SK-N-SH treated with all-trans-retinoic acid at 6 μM for 48 hours (cell line): ENCODE results near the gene PSMF1.

Experiments
- ATAC-seq: fragments of 200-7000 bp; cut with Tn5 transposase; 3 replicates; pipeline ENCODE4 v1.9.1; 2020; ENCODE audit warnings: mild to moderate bottlenecking, moderate library complexity
- ARNTL ChIP-seq: fragments of 450-650 bp; formaldehyde crosslinking; IDR thresholded peaks from 2 replicates; pipeline ENCODE4 v1.5.0; 2020; ENCODE audit warnings: low read depth, mild to moderate bottlenecking, moderate library complexity, borderline replicate concordance
- BACH2 ChIP-seq: fragments of 250-450 bp; sonication (Bioruptor Pico); IDR thresholded peaks from 2 replicates; pipeline ENCODE4 v1.9.0; 2021; ENCODE audit warnings: mild to moderate bottlenecking, borderline replicate concordance
- CREB5 ChIP-seq: fragments of 250-450 bp; sonication (Bioruptor Pico); IDR thresholded peaks from 2 replicates; pipeline ENCODE4 v1.5.1; 2020; ENCODE audit warnings: low read depth, mild to moderate bottlenecking, moderate library complexity
- ESRRG ChIP-seq: fragments of 250-450 bp; sonication (Bioruptor Pico); IDR thresholded peaks from 2 replicates; pipeline ENCODE4 v1.6.1; 2021; ENCODE audit warnings: mild to moderate bottlenecking
- ISL1 ChIP-seq: fragments of 250-450 bp; sonication (Bioruptor Pico); IDR thresholded peaks from 2 replicates; pipeline ENCODE4 v2.1.2; 2022; ENCODE audit warnings: mild to moderate bottlenecking, moderate library complexity
- OSR1 ChIP-seq: fragments of 250-450 bp; sonication (Bioruptor Pico); IDR thresholded peaks from 2 replicates; pipeline ENCODE4 v1.8.0; 2022; ENCODE audit warnings: moderate library complexity, mild to moderate bottlenecking, inconsistent platforms
- PATZ1 ChIP-seq: fragments of 250-450 bp; sonication (Bioruptor Pico); IDR thresholded peaks from 2 replicates; pipeline ENCODE4 v1.8.0; 2020; ENCODE audit warnings: mild to moderate bottlenecking, moderate library complexity, borderline replicate concordance
- PPARA ChIP-seq: fragments of 250-450 bp; sonication (Bioruptor Pico); IDR thresholded peaks from 2 replicates; pipeline ENCODE4 v1.5.0; 2020; ENCODE audit warnings: mild to moderate bottlenecking, borderline replicate concordance
- RARB ChIP-seq: fragments of 250-450 bp; sonication (Bioruptor Pico); IDR thresholded peaks from 2 replicates; pipeline ENCODE4 v1.8.0; 2021; ENCODE audit warnings: mild to moderate bottlenecking, moderate library complexity
- SNAI2 ChIP-seq: fragments of 250-450 bp; sonication (Bioruptor Pico); IDR thresholded peaks from 2 replicates; pipeline ENCODE4 v1.5.0; 2020; ENCODE audit warnings: mild to moderate bottlenecking, moderate library complexity
- TCF4 ChIP-seq: fragments of 250-450 bp; sonication (Bioruptor Pico); IDR thresholded peaks from 2 replicates; pipeline ENCODE4 v1.8.0; 2021; ENCODE audit warnings: mild to moderate bottlenecking, moderate library complexity, borderline replicate concordance
- TOX ChIP-seq: fragments of 250-450 bp; sonication (Bioruptor Pico); IDR thresholded peaks from 2 replicates; pipeline ENCODE4 v1.8.0; 2021; ENCODE audit warnings: mild to moderate bottlenecking, moderate library complexity, borderline replicate concordance
- TSHZ2 ChIP-seq: fragments of 250-450 bp; sonication (Bioruptor Pico); IDR thresholded peaks from 2 replicates; pipeline ENCODE4 v1.5.0; 2020; ENCODE audit warnings: mild to moderate bottlenecking, moderate library complexity
- ZFP3 ChIP-seq: fragments of 250-450 bp; sonication (Bioruptor Pico); IDR thresholded peaks from 2 replicates; pipeline ENCODE4 v1.5.0; 2020; ENCODE audit warnings: mild to moderate bottlenecking, moderate library complexity
- ZFP30 ChIP-seq: fragments of 450-650 bp; formaldehyde crosslinking; IDR thresholded peaks from 2 replicates; pipeline ENCODE4 v1.5.0; 2022; ENCODE audit warnings: mild to moderate bottlenecking, moderate library complexity
- ZNF70 ChIP-seq: fragments of 450-650 bp; formaldehyde crosslinking; IDR thresholded peaks from 2 replicates; pipeline ENCODE4 v1.5.0; 2020; ENCODE audit warnings: mild to moderate bottlenecking, moderate library complexity
- TF ChIP-seq, protein P1 (sequence below): fragments of 250-450 bp; sonication (Bioruptor Pico); IDR thresholded peaks from 2 replicates; pipeline ENCODE4 v1.8.0; 2021; ENCODE audit warnings: low read depth, mild to moderate bottlenecking, moderate library complexity, borderline replicate concordance

The PSMF1 gene

GRCh38 chr20:1101533-1101932 is 16.9 kb upstream of the PSMF1 start:
- TF ChIP-seq ZFP3 (CRISPR knock-in tag): no peak
- no peak for ATAC-seq

GRCh38 chr20:1102016-1102415 is 16.4 kb upstream of the PSMF1 start:
- TF ChIP-seq SNAI2: no peak
- no peak for TF ChIP-seq TCF4 (CRISPR knock-in tag)
- no peak for TF ChIP-seq TSHZ2 (CRISPR knock-in tag)
- TF ChIP-seq BACH2 (CRISPR knock-in tag): no peak
- no peak for TF ChIP-seq ZFP30 (CRISPR knock-in tag)
- ATAC-seq: no peak

GRCh38 chr20:1103751-1104150 is 14.7 kb upstream of the PSMF1 start:
- TF ChIP-seq OSR1 (CRISPR knock-in tag) (no peak), CREB5 (no peak), PATZ1 (CRISPR knock-in tag) (no peak)
- TF ChIP-seq, protein P1, sequence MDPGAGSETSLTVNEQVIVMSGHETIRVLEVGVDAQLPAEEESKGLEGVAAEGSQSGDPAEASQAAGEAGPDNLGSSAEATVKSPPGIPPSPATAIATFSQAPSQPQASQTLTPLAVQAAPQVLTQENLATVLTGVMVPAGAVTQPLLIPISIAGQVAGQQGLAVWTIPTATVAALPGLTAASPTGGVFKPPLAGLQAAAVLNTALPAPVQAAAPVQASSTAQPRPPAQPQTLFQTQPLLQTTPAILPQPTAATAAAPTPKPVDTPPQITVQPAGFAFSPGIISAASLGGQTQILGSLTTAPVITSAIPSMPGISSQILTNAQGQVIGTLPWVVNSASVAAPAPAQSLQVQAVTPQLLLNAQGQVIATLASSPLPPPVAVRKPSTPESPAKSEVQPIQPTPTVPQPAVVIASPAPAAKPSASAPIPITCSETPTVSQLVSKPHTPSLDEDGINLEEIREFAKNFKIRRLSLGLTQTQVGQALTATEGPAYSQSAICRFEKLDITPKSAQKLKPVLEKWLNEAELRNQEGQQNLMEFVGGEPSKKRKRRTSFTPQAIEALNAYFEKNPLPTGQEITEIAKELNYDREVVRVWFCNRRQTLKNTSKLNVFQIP (CRISPR knock-in tag): no peak

GRCh38 chr20:1105599-1106194 is 12.7 kb upstream of the PSMF1 start:
- no peak for ATAC-seq
- TF ChIP-seq ARNTL (CRISPR knock-in tag): no peak
- no peak for TF ChIP-seq RARB (CRISPR knock-in tag)

More at GRCh38 chr20:1103751-1104150, 14.7 kb upstream of the PSMF1 start:
- no peak for ATAC-seq

GRCh38 chr20:1107176-1107575 is 11.2 kb upstream of the PSMF1 start:
- ATAC-seq: no peak
- TF ChIP-seq TSHZ2 (CRISPR knock-in tag) (no peak), ARNTL (CRISPR knock-in tag) (no peak), TOX (CRISPR knock-in tag) (no peak), TCF4 (CRISPR knock-in tag) (no peak), PATZ1 (CRISPR knock-in tag) (no peak), RARB (CRISPR knock-in tag) (no peak), PPARA (CRISPR knock-in tag) (no peak), ZNF70 (CRISPR knock-in tag) (no peak), SNAI2 (no peak), ESRRG (CRISPR knock-in tag) (no peak), ISL1 (no peak)
- TF ChIP-seq, all 23 proteins: peak for 0
